Measurements from ENCODE around the gene GNAZ. TPM values are rescaled to one million over a fixed set of nuclear protein-coding genes. Genes with fewer than 3 reads are reported as not detected.

The GNAZ gene
- total RNA-seq, 1 donor from 2014 or later: 1.1 TPM

- H3K36me3 ChIP-seq (ENCODE audit: insufficient read depth, low read length): no peaks in the 10 kb centered on the region
- H3K4me1 ChIP-seq (ENCODE audit: insufficient read depth, low read length): no peaks in the 10 kb centered on the region
- H3K9me3 Mint-ChIP-seq (ENCODE audit: unreplicated experiment): no peaks in the 10 kb centered on the region
- H3K36me3 Mint-ChIP-seq (ENCODE audit: low read depth, unreplicated experiment): no peaks in the 10 kb centered on the region
- no peaks in the 10 kb centered on the region for H3K9me3 ChIP-seq (ENCODE audit: insufficient read depth, low read depth, low read length)
- H4K20me1 ChIP-seq (ENCODE audit: insufficient read depth, low read length): no peaks in the 10 kb centered on the region
- no peaks in the 10 kb centered on the region for H3K79me2 ChIP-seq (ENCODE audit: insufficient read depth, low read length)
- no peaks in the 10 kb centered on the region for H3K4me1 Mint-ChIP-seq (ENCODE audit: low read depth, unreplicated experiment)
- H3K4me2 ChIP-seq (ENCODE audit: low read length): no peak overlapping the region
- H3K4me3 ChIP-seq (ENCODE audit: insufficient read depth, low read depth, low read length): no peak overlapping the region
- no peak for DNase-seq (ENCODE audit: low read depth)
- H3K27ac Mint-ChIP-seq (ENCODE audit: unreplicated experiment): no peak overlapping the region
- H3K27me3 ChIP-seq (ENCODE audit: insufficient read depth, low read length): no peaks in the 10 kb centered on the region
- no peak for TF ChIP-seq EZH2 (IDR thresholded peaks at IDR 0.05; ENCODE audit: insufficient read depth, low read length)
- TF ChIP-seq CTCF (IDR thresholded peaks at IDR 0.05; ENCODE audit: insufficient read depth, low read depth, low read length): no peak
- no peak overlapping the region for H3K9ac ChIP-seq (ENCODE audit: low read length)
- H2AFZ ChIP-seq (ENCODE audit: low read depth, low read length): no peak overlapping the region
- H3K27ac ChIP-seq (ENCODE audit: low read depth, low read length): no peak overlapping the region
- FAIRE-seq: no peak
- peaks cover 67% of the 10 kb centered on the region for H3K27me3 Mint-ChIP-seq (ENCODE audit: low read depth, unreplicated experiment)
- H3K4me3 Mint-ChIP-seq (ENCODE audit: unreplicated experiment): no peak overlapping the region
Measured at GRCh38 chr22:23122992-23123803, 52.9 kb downstream of the GNAZ start.

- no peak overlapping the region for H3K9ac ChIP-seq (ENCODE audit: low read length)
- no peak overlapping the region for H3K27ac ChIP-seq (ENCODE audit: low read depth, low read length)
- H3K4me1 Mint-ChIP-seq (ENCODE audit: low read depth, unreplicated experiment): no peaks in the 10 kb centered on the region
- H3K4me3 ChIP-seq (ENCODE audit: insufficient read depth, low read depth, low read length): no peak overlapping the region
- no peak overlapping the region for H3K4me2 ChIP-seq (ENCODE audit: low read length)
- H3K27ac Mint-ChIP-seq (ENCODE audit: unreplicated experiment): no peak overlapping the region
- H2AFZ ChIP-seq (ENCODE audit: low read depth, low read length): no peak overlapping the region
- no peaks in the 10 kb centered on the region for H3K9me3 Mint-ChIP-seq (ENCODE audit: unreplicated experiment)
- no peak overlapping the region for H3K4me3 Mint-ChIP-seq (ENCODE audit: unreplicated experiment)
- H3K27me3 Mint-ChIP-seq (ENCODE audit: low read depth, unreplicated experiment): peaks cover 69% of the 10 kb centered on the region
- H3K9me3 ChIP-seq (ENCODE audit: insufficient read depth, low read depth, low read length): no peaks in the 10 kb centered on the region
- FAIRE-seq (no peak), DNase-seq (ENCODE audit: low read depth) (no peak)
- H3K36me3 Mint-ChIP-seq (ENCODE audit: low read depth, unreplicated experiment): no peaks in the 10 kb centered on the region
- H3K27me3 ChIP-seq (ENCODE audit: insufficient read depth, low read length): no peaks in the 10 kb centered on the region
- no peaks in the 10 kb centered on the region for H3K4me1 ChIP-seq (ENCODE audit: insufficient read depth, low read length)
- H3K79me2 ChIP-seq (ENCODE audit: insufficient read depth, low read length): no peaks in the 10 kb centered on the region
- no peaks in the 10 kb centered on the region for H3K36me3 ChIP-seq (ENCODE audit: insufficient read depth, low read length)
- no peaks in the 10 kb centered on the region for H4K20me1 ChIP-seq (ENCODE audit: insufficient read depth, low read length)
- TF ChIP-seq CTCF (IDR thresholded peaks at IDR 0.05; ENCODE audit: insufficient read depth, low read depth, low read length) (no peak), EZH2 (IDR thresholded peaks at IDR 0.05; ENCODE audit: insufficient read depth, low read length) (no peak)
Measured at GRCh38 chr22:23123804-23124254, 53.5 kb downstream of the GNAZ start.

Measured in astrocyte (in vitro differentiated cells and primary cell).